Gastrocnemius medialis (tissue), 4 donors: ENCODE measurements around the gene PACS1.

Experiments used
- POLR2A ChIP-seq, 2 donors: fragments of 450-650 bp; IDR thresholded peaks; one replicate each; pipeline ENCODE4 v1.6.1; 2017; ENCODE audit warnings: antibody characterized with exemption in 2 of 2, mild to moderate bottlenecking in 2 of 2, moderate library complexity in 2 of 2
- TF ChIP-seq, protein P1 (sequence below), 5 experiments: fragments of 450-650 bp in 3 of 5; fragments of 200-600 bp in 2 of 5; sonication (generic) in 2 of 5; IDR thresholded peaks in 4 of 5; conservative IDR thresholded peaks in 1 of 5; 1 replicate in 4 of 5; 2 replicates in 1 of 5; pipeline ENCODE4 v1.5.1; 2016 to 2019; ENCODE audit warnings: antibody characterized with exemption in 5 of 5, mild to moderate bottlenecking in 3 of 5, moderate library complexity in 3 of 5

GRCh38 chr11:66026017-66026529 is 44.0 kb upstream of the PACS1 start, which contains the start of gene CATSPER1:
- TF ChIP-seq, protein P1, sequence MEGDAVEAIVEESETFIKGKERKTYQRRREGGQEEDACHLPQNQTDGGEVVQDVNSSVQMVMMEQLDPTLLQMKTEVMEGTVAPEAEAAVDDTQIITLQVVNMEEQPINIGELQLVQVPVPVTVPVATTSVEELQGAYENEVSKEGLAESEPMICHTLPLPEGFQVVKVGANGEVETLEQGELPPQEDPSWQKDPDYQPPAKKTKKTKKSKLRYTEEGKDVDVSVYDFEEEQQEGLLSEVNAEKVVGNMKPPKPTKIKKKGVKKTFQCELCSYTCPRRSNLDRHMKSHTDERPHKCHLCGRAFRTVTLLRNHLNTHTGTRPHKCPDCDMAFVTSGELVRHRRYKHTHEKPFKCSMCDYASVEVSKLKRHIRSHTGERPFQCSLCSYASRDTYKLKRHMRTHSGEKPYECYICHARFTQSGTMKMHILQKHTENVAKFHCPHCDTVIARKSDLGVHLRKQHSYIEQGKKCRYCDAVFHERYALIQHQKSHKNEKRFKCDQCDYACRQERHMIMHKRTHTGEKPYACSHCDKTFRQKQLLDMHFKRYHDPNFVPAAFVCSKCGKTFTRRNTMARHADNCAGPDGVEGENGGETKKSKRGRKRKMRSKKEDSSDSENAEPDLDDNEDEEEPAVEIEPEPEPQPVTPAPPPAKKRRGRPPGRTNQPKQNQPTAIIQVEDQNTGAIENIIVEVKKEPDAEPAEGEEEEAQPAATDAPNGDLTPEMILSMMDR (IDR thresholded peaks at IDR 0.05 in 4 of 5, conservative IDR thresholded peaks at IDR 0.05 in 1 of 5) = no peak
- TF ChIP-seq POLR2A (IDR thresholded peaks at IDR 0.05) = no peak
